HepG2 (cell line): ENCODE data around the gene TMEM266. TPM values are rescaled to one million over a fixed set of nuclear protein-coding genes. Genes with fewer than 3 reads are reported as not detected.

ENCODE experiments used
- CENPBD1 ChIP-seq: sonication (generic); formaldehyde crosslinking; IDR thresholded peaks from 2 replicates; pipeline ENCODE4 v1.8.0; 2022; ENCODE audit warnings: missing genetic modification reagents, low read depth, mild to moderate bottlenecking, borderline replicate concordance
- ETV5 ChIP-seq: IDR thresholded peaks from 2 replicates; pipeline ENCODE4 v1.6.1; 2018; ENCODE audit warnings: missing biosample characterization, missing genetic modification reagents, inconsistent platforms, borderline replicate concordance
- MAFG ChIP-seq: sonication (generic); formaldehyde crosslinking; IDR thresholded peaks from 2 replicates; pipeline ENCODE4 v1.5.1; 2020; ENCODE audit warnings: mild to moderate bottlenecking, missing genetic modification reagents
- NFKB2 ChIP-seq: sonication (generic); formaldehyde crosslinking; IDR thresholded peaks from 2 replicates; pipeline ENCODE4 v1.4.0; 2020; ENCODE audit warnings: missing genetic modification reagents, borderline replicate concordance
- PRMT3 ChIP-seq: sonication (generic); formaldehyde crosslinking; IDR thresholded peaks from 2 replicates; pipeline ENCODE4 v1.8.1; 2022; ENCODE audit warnings: low read depth, mild to moderate bottlenecking, moderate library complexity, missing genetic modification reagents, borderline replicate concordance
- ZBTB33 ChIP-seq: sonication (generic); formaldehyde crosslinking; IDR thresholded peaks from 2 replicates; pipeline ENCODE4 v1.4.0; 2020; ENCODE audit warnings: missing genetic modification reagents
- ZNF20 ChIP-seq: sonication (generic); formaldehyde crosslinking; IDR thresholded peaks from 2 replicates; pipeline ENCODE4 v1.4.0; 2020; ENCODE audit warnings: mild to moderate bottlenecking, moderate library complexity, missing genetic modification reagents
- ZNF276 ChIP-seq: sonication (generic); formaldehyde crosslinking; IDR thresholded peaks from 2 replicates; pipeline ENCODE4 v1.4.0; 2020; ENCODE audit warnings: mild to moderate bottlenecking, low read depth, missing genetic modification reagents
- polyA plus RNA-seq, 8 experiments: library from polyadenylated mRNA; depleted of rRNA in 3 of 8; stranded (reverse) in 7 of 8; unstranded in 1 of 8; fragments of >200 nt; fragmentation: Illumina TruSeq in 4 of 8; extraction: Trizol in 4 of 8; gene quantifications; 2 replicates each; pipeline versions ENCODE4 v1.2.1 to v1.2.3, GENCODE V29; 2011 to 2016; ENCODE audit warnings: low read depth in 4 of 8, missing spikeins in 1 of 8, mixed read lengths in 1 of 8; ENCODE audit not compliant: insufficient read depth in 1 of 8
- total RNA-seq, 5 experiments: library from RNA; depleted of rRNA; stranded (reverse); fragments of >200 nt; fragmentation: Illumina TruSeq; extraction: Trizol; gene quantifications; 2 replicates each; pipeline ENCODE4 v1.2.3, GENCODE V29; 2016; ENCODE audit warnings: low read depth in 1 of 5
- TF ChIP-seq, protein P1 (sequence below): sonication (generic); formaldehyde crosslinking; IDR thresholded peaks from 2 replicates; pipeline ENCODE4 v1.4.0; 2020; ENCODE audit warnings: mild to moderate bottlenecking, missing genetic modification reagents
- TF ChIP-seq, protein P2 (sequence below): sonication (generic); formaldehyde crosslinking; IDR thresholded peaks from 2 replicates; pipeline ENCODE4 v1.5.1; 2020; ENCODE audit warnings: mild to moderate bottlenecking, moderate library complexity, missing genetic modification reagents

TMEM266 gene
- total and polyA plus RNA-seq, 2 of the 13 experiments (the other 11 are each of a cell fraction or from before 2014, with no cell fraction given): 0.04 TPM; not detected in 1

DNA sequence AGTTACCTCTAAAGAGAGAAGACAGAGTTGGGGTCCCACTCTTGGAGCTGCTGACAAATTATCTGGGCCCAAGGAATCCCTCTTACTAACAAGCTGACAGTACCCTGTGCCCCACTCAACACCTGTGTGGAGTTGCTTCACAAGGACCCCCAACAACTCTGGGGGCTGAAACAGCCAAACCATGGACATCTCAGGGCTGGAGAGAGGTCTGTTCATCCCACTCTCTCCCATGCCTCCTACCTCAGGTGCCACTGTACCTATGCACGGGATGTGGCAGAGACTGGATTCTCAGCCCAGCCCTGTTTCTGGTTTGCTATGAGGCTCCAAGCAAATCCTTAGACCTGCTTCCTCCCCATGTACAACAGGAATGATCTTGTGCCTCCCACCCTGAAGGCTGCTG lies 149.7 kb downstream of the TMEM266 start (continued):
- TF ChIP-seq ZBTB33 (CRISPR knock-in tag) (no peak), PRMT3 (CRISPR knock-in tag) (no peak), NFKB2 (CRISPR knock-in tag) (no peak), ZNF276 (CRISPR knock-in tag) (no peak), CENPBD1 (CRISPR knock-in tag) (no peak), MAFG (CRISPR knock-in tag) (no peak), ETV5 (CRISPR knock-in tag) (no peak), ZNF20 (CRISPR knock-in tag) (no peak)
- TF ChIP-seq, protein P1, sequence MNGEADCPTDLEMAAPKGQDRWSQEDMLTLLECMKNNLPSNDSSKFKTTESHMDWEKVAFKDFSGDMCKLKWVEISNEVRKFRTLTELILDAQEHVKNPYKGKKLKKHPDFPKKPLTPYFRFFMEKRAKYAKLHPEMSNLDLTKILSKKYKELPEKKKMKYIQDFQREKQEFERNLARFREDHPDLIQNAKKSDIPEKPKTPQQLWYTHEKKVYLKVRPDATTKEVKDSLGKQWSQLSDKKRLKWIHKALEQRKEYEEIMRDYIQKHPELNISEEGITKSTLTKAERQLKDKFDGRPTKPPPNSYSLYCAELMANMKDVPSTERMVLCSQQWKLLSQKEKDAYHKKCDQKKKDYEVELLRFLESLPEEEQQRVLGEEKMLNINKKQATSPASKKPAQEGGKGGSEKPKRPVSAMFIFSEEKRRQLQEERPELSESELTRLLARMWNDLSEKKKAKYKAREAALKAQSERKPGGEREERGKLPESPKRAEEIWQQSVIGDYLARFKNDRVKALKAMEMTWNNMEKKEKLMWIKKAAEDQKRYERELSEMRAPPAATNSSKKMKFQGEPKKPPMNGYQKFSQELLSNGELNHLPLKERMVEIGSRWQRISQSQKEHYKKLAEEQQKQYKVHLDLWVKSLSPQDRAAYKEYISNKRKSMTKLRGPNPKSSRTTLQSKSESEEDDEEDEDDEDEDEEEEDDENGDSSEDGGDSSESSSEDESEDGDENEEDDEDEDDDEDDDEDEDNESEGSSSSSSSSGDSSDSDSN (CRISPR knock-in tag): no peak
- TF ChIP-seq, protein P2, sequence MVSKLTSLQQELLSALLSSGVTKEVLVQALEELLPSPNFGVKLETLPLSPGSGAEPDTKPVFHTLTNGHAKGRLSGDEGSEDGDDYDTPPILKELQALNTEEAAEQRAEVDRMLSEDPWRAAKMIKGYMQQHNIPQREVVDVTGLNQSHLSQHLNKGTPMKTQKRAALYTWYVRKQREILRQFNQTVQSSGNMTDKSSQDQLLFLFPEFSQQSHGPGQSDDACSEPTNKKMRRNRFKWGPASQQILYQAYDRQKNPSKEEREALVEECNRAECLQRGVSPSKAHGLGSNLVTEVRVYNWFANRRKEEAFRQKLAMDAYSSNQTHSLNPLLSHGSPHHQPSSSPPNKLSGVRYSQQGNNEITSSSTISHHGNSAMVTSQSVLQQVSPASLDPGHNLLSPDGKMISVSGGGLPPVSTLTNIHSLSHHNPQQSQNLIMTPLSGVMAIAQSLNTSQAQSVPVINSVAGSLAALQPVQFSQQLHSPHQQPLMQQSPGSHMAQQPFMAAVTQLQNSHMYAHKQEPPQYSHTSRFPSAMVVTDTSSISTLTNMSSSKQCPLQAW (CRISPR knock-in tag): no peak
